Renal pelvis (tissue), 4 donors: ENCODE measurements around the gene NDUFB8. TPM values are rescaled to one million over a fixed set of nuclear protein-coding genes. Genes with fewer than 3 reads are reported as not detected.
A peak's percentile ranks its signal among the peaks of the same experiment; 100 is the strongest.

Source experiments
- DNase-seq: peaks from one replicate; pipeline ENCODE4 v3.0.0-alpha.2; 2013
- polyA plus RNA-seq, 3 donors: library from polyadenylated mRNA; unstranded; fragments of 120-200 nt; gene quantifications; one replicate each; pipeline ENCODE4 v1.2.1, GENCODE V29; 2013; ENCODE audit not compliant: insufficient read length in 3 of 3

The NDUFB8 gene
- polyA plus RNA-seq, 3 donors, result 187 to 219 (median 199) TPM

- DNase-seq, result no peak
These were observed 46.9 kb downstream of the NDUFB8 start for GRCh38 chr10:100482834-100483185.

GRCh38 chr10:100482181-100482833 lies 47.4 kb downstream of the NDUFB8 start:
- DNase-seq, result peak; percentile 79

GRCh38 chr10:100481462-100482081 lies 48.1 kb downstream of the NDUFB8 start:
- DNase-seq, result peak; percentile 91

GRCh38 chr10:100480002-100480401 lies 49.7 kb downstream of the NDUFB8 start:
- no peak for DNase-seq

DNA sequence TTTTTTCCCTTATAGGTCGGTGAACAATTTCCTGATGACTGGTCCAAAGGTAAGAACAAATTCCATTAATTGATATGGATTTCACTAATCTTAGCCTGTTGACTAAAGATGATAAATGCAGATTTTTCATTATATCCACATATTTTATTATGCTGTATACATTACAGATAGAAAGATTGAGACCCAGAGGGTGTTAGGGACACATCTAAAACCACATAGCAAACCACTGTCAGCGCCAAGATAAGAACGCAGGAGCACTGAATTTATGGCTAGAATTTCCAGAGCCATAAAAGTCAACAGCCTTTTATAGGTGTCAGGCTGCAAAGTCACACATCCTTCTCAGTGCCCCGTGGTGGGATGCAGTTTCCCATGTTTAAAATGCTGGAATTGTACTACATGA lies 50.6 kb downstream of the NDUFB8 start:
- DNase-seq, result no peak

DNA sequence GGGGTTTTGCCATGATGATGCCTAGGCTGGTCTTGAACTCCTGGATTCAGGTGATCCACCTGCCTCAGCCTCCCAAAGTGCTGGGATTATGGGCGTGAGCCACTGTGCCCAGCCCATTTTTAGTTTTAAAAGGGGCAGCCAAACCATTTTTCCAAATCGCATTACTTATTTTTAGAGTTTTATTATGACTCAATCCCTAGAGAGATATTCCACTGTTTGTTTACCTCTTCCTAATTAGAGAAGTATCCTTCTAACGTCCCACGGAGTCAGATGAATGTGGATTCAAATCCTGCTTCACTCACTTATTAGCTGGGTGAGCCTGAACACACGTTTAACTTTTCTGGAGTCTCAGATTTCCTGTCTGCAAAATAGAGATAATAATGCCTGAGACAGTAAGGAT lies 51.7 kb downstream of the NDUFB8 start:
- no peak for DNase-seq

Other genes starting within 250 kb of the NDUFB8 start
- 10 to 100 TPM; 32.9 to 36.3 (median 34.7) TPM for gene BLOC1S2, start 243.2 kb downstream of the NDUFB8 start, polyA plus RNA-seq
- gene PKD2L1, start 199.6 kb downstream of the NDUFB8 start, polyA plus RNA-seq, result under 1 TPM in 2 of 3 donors, not detected in 1; 0.11 to 0.47 TPM
- gene SCD, start 182.6 kb downstream of the NDUFB8 start, polyA plus RNA-seq, result 10 to 100 TPM; 42.6 to 51.5 (median 45.8) TPM
- under 1 TPM; 0.69 to 0.98 (median 0.74) TPM for gene WNT8B, start 66.9 kb downstream of the NDUFB8 start, polyA plus RNA-seq
- gene SEC31B, start 10.0 kb downstream of the NDUFB8 start, polyA plus RNA-seq, result 10 to 100 TPM; 13.9 to 30.7 (median 22.2) TPM
- gene HIF1AN, start 6.1 kb upstream of the NDUFB8 start, polyA plus RNA-seq, result 10 to 100 TPM; 42.3 to 49.7 (median 44.3) TPM
- gene PAX2, start 215.7 kb upstream of the NDUFB8 start, polyA plus RNA-seq, result 100 to 1,000 TPM; 175 to 250 (median 236) TPM